GM18519 (cell line): ENCODE data around the gene FNIP1.
"Not testable (repeated sequence)": the region's sequence is repeated elsewhere in the genome, so short reads cannot be mapped to it uniquely, and the experiment has no call there.

Experiments
- ATAC-seq: cut with Tn5 transposase; IDR thresholded peaks from one replicate; pipeline ENCODE4 v1.9.1; 2021; ENCODE audit warnings: mild to moderate bottlenecking, moderate library complexity; ENCODE audit not compliant: unreplicated experiment, low FRiP score

The FNIP1 gene

GRCh38 chr5:131756942-131757341 lies 39.9 kb downstream of the FNIP1 start:
- ATAC-seq, result no peak

- no peak for ATAC-seq
Measured at GRCh38 chr5:131754363-131754762, 42.5 kb downstream of the FNIP1 start.

- no peak for ATAC-seq
Measured at GRCh38 chr5:131751506-131751905, 45.3 kb downstream of the FNIP1 start.

GRCh38 chr5:131749723-131750470 lies 46.9 kb downstream of the FNIP1 start:
- ATAC-seq, result no peak

GRCh38 chr5:131749138-131749537 lies 47.7 kb downstream of the FNIP1 start:
- ATAC-seq, result no peak

GRCh38 chr5:131747180-131748105 lies 49.4 kb downstream of the FNIP1 start:
- ATAC-seq, result peak; percentile 73

- no peak for ATAC-seq
Measured at GRCh38 chr5:131746423-131746822, 50.4 kb downstream of the FNIP1 start.

GRCh38 chr5:131745703-131746102 lies 51.1 kb downstream of the FNIP1 start:
- ATAC-seq, result no peak

GRCh38 chr5:131745155-131745554 lies 51.7 kb downstream of the FNIP1 start:
- no peak for ATAC-seq

GRCh38 chr5:131740477-131740876 lies 56.3 kb downstream of the FNIP1 start:
- ATAC-seq, result no peak

GRCh38 chr5:131735393-131735792 lies 61.4 kb downstream of the FNIP1 start:
- no peak for ATAC-seq

- ATAC-seq, result not testable (repeated sequence)
Measured at GRCh38 chr5:131734939-131735338, 61.9 kb downstream of the FNIP1 start.

GRCh38 chr5:131729292-131729691 lies 67.5 kb downstream of the FNIP1 start:
- ATAC-seq, result not testable (repeated sequence)

GRCh38 chr5:131724089-131724488 lies 72.7 kb downstream of the FNIP1 start:
- not testable (repeated sequence) for ATAC-seq

GRCh38 chr5:131720714-131721113 lies 76.1 kb downstream of the FNIP1 start:
- ATAC-seq, result no peak

- no peak for ATAC-seq
Measured at GRCh38 chr5:131719564-131719963, 77.3 kb downstream of the FNIP1 start.

- no peak for ATAC-seq
Measured at GRCh38 chr5:131718487-131719014, 78.3 kb downstream of the FNIP1 start.

- not testable (repeated sequence) for ATAC-seq
Measured at GRCh38 chr5:131717164-131717563, 79.7 kb downstream of the FNIP1 start.

- ATAC-seq, result no peak
Measured at GRCh38 chr5:131716650-131717049, 80.2 kb downstream of the FNIP1 start.

GRCh38 chr5:131710391-131710790 lies 86.4 kb downstream of the FNIP1 start:
- ATAC-seq, result no peak

- no peak for ATAC-seq
Measured at GRCh38 chr5:131709043-131709442, 87.8 kb downstream of the FNIP1 start.
